ENCODE results near the gene PRKD2.

PRKD2 gene

DNA sequence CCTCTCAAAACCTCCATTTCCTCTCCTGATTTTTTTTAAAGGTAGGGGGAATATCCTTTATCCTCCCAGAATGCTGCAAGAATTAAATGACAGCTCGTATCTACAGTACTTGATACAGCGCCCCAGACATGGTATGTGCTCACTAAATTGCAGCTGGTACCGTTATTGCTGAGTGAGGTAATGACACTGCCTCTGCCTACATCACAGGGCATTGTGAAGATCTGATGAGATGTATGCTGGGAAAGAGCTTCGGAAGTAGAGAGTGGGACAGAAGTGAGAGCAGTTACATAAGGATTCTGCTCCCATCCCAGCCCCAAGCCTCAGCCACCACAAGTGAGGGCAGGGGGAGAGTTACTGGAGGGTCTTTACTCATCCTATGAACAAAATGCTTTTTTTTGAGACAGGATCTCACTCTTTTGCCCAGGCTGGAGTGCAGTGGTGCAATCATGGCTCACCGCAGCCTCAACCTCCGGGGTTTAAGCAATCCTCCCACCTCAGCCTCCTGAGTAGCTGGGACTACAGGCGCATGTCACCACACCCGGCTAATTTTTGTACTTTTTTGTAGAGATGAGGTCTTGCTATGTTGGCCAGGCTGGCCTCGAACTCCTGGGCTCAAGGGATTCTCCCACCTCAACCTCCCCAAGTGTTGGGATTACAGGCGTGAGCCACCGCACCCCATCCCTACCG lies 27.2 kb upstream of the PRKD2 start (continued):
- TF ChIP-seq ZNF138 (tag by site-specific recombination; IDR thresholded peaks at IDR 0.05; ENCODE audit: borderline replicate concordance) = no peak
- no peak for TF ChIP-seq ZFP37 (tag by site-specific recombination; IDR thresholded peaks at IDR 0.05)
- TF ChIP-seq ZNF664 (tag by site-specific recombination; IDR thresholded peaks at IDR 0.05) = peak; percentile 98
- TF ChIP-seq RBAK (tag by site-specific recombination; IDR thresholded peaks at IDR 0.05) = no peak
- TF ChIP-seq, protein P1, sequence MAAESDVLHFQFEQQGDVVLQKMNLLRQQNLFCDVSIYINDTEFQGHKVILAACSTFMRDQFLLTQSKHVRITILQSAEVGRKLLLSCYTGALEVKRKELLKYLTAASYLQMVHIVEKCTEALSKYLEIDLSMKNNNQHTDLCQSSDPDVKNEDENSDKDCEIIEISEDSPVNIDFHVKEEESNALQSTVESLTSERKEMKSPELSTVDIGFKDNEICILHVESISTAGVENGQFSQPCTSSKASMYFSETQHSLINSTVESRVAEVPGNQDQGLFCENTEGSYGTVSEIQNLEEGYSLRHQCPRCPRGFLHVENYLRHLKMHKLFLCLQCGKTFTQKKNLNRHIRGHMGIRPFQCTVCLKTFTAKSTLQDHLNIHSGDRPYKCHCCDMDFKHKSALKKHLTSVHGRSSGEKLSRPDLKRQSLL (tag by site-specific recombination; IDR thresholded peaks at IDR 0.05) = no peak
- TF ChIP-seq SP7 (tag by site-specific recombination; IDR thresholded peaks at IDR 0.05) = no peak
- TF ChIP-seq, protein P2, sequence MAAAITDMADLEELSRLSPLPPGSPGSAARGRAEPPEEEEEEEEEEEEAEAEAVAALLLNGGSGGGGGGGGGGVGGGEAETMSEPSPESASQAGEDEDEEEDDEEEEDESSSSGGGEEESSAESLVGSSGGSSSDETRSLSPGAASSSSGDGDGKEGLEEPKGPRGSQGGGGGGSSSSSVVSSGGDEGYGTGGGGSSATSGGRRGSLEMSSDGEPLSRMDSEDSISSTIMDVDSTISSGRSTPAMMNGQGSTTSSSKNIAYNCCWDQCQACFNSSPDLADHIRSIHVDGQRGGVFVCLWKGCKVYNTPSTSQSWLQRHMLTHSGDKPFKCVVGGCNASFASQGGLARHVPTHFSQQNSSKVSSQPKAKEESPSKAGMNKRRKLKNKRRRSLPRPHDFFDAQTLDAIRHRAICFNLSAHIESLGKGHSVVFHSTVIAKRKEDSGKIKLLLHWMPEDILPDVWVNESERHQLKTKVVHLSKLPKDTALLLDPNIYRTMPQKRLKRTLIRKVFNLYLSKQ (tag by site-specific recombination; IDR thresholded peaks at IDR 0.05; ENCODE audit: borderline replicate concordance) = no peak
- TF ChIP-seq ZNF169 (tag by site-specific recombination; IDR thresholded peaks at IDR 0.05) = no peak
- no peak for TF ChIP-seq SALL2 (tag by site-specific recombination; IDR thresholded peaks at IDR 0.05; ENCODE audit: borderline replicate concordance)
- TF ChIP-seq ZNF266 (tag by site-specific recombination; IDR thresholded peaks at IDR 0.05; ENCODE audit: low read depth) = no peak
- TF ChIP-seq ZNF692 (tag by site-specific recombination; IDR thresholded peaks at IDR 0.05) = peak; percentile 27; the same call in 1 of the 2 replicates
- TF ChIP-seq OVOL3 (tag by site-specific recombination; IDR thresholded peaks at IDR 0.05) = 0 out of 2 replicates have a peak, but pooled peaks have one; percentile 35
- TF ChIP-seq ZNF354C (tag by site-specific recombination; IDR thresholded peaks at IDR 0.05; ENCODE audit: borderline replicate concordance, low read depth) = no peak
- no peak for TF ChIP-seq ZFP41 (tag by site-specific recombination; IDR thresholded peaks at IDR 0.05; ENCODE audit: borderline replicate concordance)
- TF ChIP-seq ZNF629 (tag by site-specific recombination; IDR thresholded peaks at IDR 0.05) = peak; percentile 82
- no peak for TF ChIP-seq ZNF501 (tag by site-specific recombination; IDR thresholded peaks at IDR 0.05)
- no peak for TF ChIP-seq ZBTB48 (tag by site-specific recombination; IDR thresholded peaks at IDR 0.05)
- peak; percentile 43; the same call in 1 of the 2 replicates for TF ChIP-seq ZBTB17 (tag by site-specific recombination; IDR thresholded peaks at IDR 0.05)
- no peak for TF ChIP-seq ZNF561 (tag by site-specific recombination; IDR thresholded peaks at IDR 0.05; ENCODE audit: borderline replicate concordance)
- TF ChIP-seq IKZF3 (tag by site-specific recombination; IDR thresholded peaks at IDR 0.05) = no peak
- peak; percentile 66 for TF ChIP-seq PRDM10 (tag by site-specific recombination; IDR thresholded peaks at IDR 0.05)
- TF ChIP-seq ZBTB21 (tag by site-specific recombination; IDR thresholded peaks at IDR 0.05) = peak; percentile 77
- TF ChIP-seq ZSCAN23 (tag by site-specific recombination; IDR thresholded peaks at IDR 0.05) = no peak
- TF ChIP-seq ZSCAN30 (tag by site-specific recombination; IDR thresholded peaks at IDR 0.05) = no peak
- TF ChIP-seq PRDM1 (tag by site-specific recombination; IDR thresholded peaks at IDR 0.05) = peak; percentile 83
- peak; percentile 95 for TF ChIP-seq ZNF121 (tag by site-specific recombination; IDR thresholded peaks at IDR 0.05)
- no peak for TF ChIP-seq KLF1 (tag by site-specific recombination; IDR thresholded peaks at IDR 0.05)
- no peak for TF ChIP-seq REPIN1 (tag by site-specific recombination; IDR thresholded peaks at IDR 0.05; ENCODE audit: low read depth)
